ENCODE measurements around the gene PLAC1.

Gene PLAC1, protein sequence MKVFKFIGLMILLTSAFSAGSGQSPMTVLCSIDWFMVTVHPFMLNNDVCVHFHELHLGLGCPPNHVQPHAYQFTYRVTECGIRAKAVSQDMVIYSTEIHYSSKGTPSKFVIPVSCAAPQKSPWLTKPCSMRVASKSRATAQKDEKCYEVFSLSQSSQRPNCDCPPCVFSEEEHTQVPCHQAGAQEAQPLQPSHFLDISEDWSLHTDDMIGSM

GRCh38 chrX:134658002-134658759 is at the start of gene PLAC1:
Gene PLAC1 (minus strand): TSS chrX:134658471. CDS start chrX:134566682, 91,789 bp downstream.
- H3K36me3 ChIP-seq (ENCODE audit: insufficient read depth, low read length), result no peaks in the 10 kb centered on the region
- no peak within 1 kb of the TSS for H3K4me3 ChIP-seq
- no peak within 1 kb of the TSS for H3K9ac ChIP-seq (ENCODE audit: insufficient read length)
- H3K27ac ChIP-seq, result no peak within 1 kb of the TSS
- no peak for DNase-seq (ENCODE audit: low read depth, low spot score)
- TF ChIP-seq POLR2AphosphoS5 (IDR thresholded peaks at IDR 0.05; ENCODE audit: borderline replicate concordance, low read depth, low read length) (no peak), FOXP2 (optimal IDR thresholded peaks at IDR 0.05; ENCODE audit: control extremely low read depth, extremely low read length, insufficient read depth) (no peak), EZH2 (IDR thresholded peaks at IDR 0.05) (no peak)
- no peaks in the 10 kb centered on the region for H3K9me3 ChIP-seq (ENCODE audit: low read depth, low read length)

GRCh38 chrX:134706138-134706537 is 47.9 kb upstream of the PLAC1 start:
- Histone ChIP-seq H3K36me3 (ENCODE audit: insufficient read depth, low read length) (no peaks in the 10 kb centered on the region), H3K4me3 (no peak overlapping the region), H3K9me3 (ENCODE audit: low read depth, low read length) (no peaks in the 10 kb centered on the region), H3K9ac (ENCODE audit: insufficient read length) (no peak overlapping the region), H3K27ac (no peak overlapping the region)
- DNase-seq (ENCODE audit: low read depth, low spot score), result no peak
- TF ChIP-seq POLR2AphosphoS5 (IDR thresholded peaks at IDR 0.05; ENCODE audit: borderline replicate concordance, low read depth, low read length) (no peak), EZH2 (IDR thresholded peaks at IDR 0.05) (no peak), FOXP2 (optimal IDR thresholded peaks at IDR 0.05; ENCODE audit: control extremely low read depth, extremely low read length, insufficient read depth) (no peak)

- H3K27ac ChIP-seq, result no peak overlapping the region
- no peaks in the 10 kb centered on the region for H3K36me3 ChIP-seq (ENCODE audit: insufficient read depth, low read length)
- H3K4me3 ChIP-seq, result no peak overlapping the region
- H3K9ac ChIP-seq (ENCODE audit: insufficient read length), result no peak overlapping the region
- H3K9me3 ChIP-seq (ENCODE audit: low read depth, low read length), result no peaks in the 10 kb centered on the region
- DNase-seq (ENCODE audit: low read depth, low spot score), result no peak
- TF ChIP-seq FOXP2 (optimal IDR thresholded peaks at IDR 0.05; ENCODE audit: control extremely low read depth, extremely low read length, insufficient read depth) (no peak), POLR2AphosphoS5 (IDR thresholded peaks at IDR 0.05; ENCODE audit: borderline replicate concordance, low read depth, low read length) (no peak), EZH2 (IDR thresholded peaks at IDR 0.05) (no peak)
Observed at GRCh38 chrX:134695999-134696398, 37.7 kb upstream of the PLAC1 start.

GRCh38 chrX:134694333-134695322 is 36.4 kb upstream of the PLAC1 start:
- H3K4me3 ChIP-seq, result no peak overlapping the region
- DNase-seq (ENCODE audit: low read depth, low spot score), result no peak
- H3K36me3 ChIP-seq (ENCODE audit: insufficient read depth, low read length), result no peaks in the 10 kb centered on the region
- no peak for TF ChIP-seq EZH2 (IDR thresholded peaks at IDR 0.05)
- TF ChIP-seq POLR2AphosphoS5 (IDR thresholded peaks at IDR 0.05; ENCODE audit: borderline replicate concordance, low read depth, low read length), result no peak
- TF ChIP-seq FOXP2 (optimal IDR thresholded peaks at IDR 0.05; ENCODE audit: control extremely low read depth, extremely low read length, insufficient read depth), result no peak
- H3K9me3 ChIP-seq (ENCODE audit: low read depth, low read length), result no peaks in the 10 kb centered on the region
- no peak overlapping the region for H3K9ac ChIP-seq (ENCODE audit: insufficient read length)
- H3K27ac ChIP-seq, result no peak overlapping the region

DNA sequence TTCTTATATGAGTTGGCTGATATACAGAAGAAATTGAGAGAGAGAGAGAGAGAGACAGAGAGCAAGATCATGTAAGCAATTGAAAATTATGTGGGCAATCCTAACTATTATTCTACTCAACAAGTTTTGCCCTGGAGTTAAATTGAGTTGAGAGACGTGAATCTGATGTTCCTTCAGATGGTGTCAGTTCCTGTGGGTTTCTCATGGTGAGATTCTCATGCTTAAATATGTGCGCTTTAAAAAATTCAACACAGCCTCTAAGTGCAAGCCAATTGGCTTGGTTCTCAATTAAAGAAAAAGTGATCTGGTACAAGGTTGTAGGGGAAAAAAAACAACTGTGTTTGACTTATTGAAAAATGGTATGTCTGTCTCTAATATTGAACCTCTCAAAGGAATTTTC is 35.4 kb upstream of the PLAC1 start:
- Histone ChIP-seq H3K36me3 (ENCODE audit: insufficient read depth, low read length) (no peaks in the 10 kb centered on the region), H3K4me3 (no peak overlapping the region), H3K9me3 (ENCODE audit: low read depth, low read length) (no peaks in the 10 kb centered on the region), H3K27ac (no peak overlapping the region), H3K9ac (ENCODE audit: insufficient read length) (no peak overlapping the region)
- no peak for TF ChIP-seq EZH2 (IDR thresholded peaks at IDR 0.05)
- no peak for TF ChIP-seq FOXP2 (optimal IDR thresholded peaks at IDR 0.05; ENCODE audit: control extremely low read depth, extremely low read length, insufficient read depth)
- no peak for TF ChIP-seq POLR2AphosphoS5 (IDR thresholded peaks at IDR 0.05; ENCODE audit: borderline replicate concordance, low read depth, low read length)
- no peak for DNase-seq (ENCODE audit: low read depth, low spot score)

- Histone ChIP-seq H3K9ac (ENCODE audit: insufficient read length) (no peak overlapping the region), H3K4me3 (no peak overlapping the region), H3K9me3 (ENCODE audit: low read depth, low read length) (no peaks in the 10 kb centered on the region), H3K27ac (no peak overlapping the region), H3K36me3 (ENCODE audit: insufficient read depth, low read length) (no peaks in the 10 kb centered on the region)
- TF ChIP-seq POLR2AphosphoS5 (IDR thresholded peaks at IDR 0.05; ENCODE audit: borderline replicate concordance, low read depth, low read length), result no peak
- TF ChIP-seq EZH2 (IDR thresholded peaks at IDR 0.05), result no peak
- TF ChIP-seq FOXP2 (optimal IDR thresholded peaks at IDR 0.05; ENCODE audit: control extremely low read depth, extremely low read length, insufficient read depth), result no peak
- DNase-seq (ENCODE audit: low read depth, low spot score), result no peak
Observed at GRCh38 chrX:134692990-134693389, 34.7 kb upstream of the PLAC1 start.

DNA sequence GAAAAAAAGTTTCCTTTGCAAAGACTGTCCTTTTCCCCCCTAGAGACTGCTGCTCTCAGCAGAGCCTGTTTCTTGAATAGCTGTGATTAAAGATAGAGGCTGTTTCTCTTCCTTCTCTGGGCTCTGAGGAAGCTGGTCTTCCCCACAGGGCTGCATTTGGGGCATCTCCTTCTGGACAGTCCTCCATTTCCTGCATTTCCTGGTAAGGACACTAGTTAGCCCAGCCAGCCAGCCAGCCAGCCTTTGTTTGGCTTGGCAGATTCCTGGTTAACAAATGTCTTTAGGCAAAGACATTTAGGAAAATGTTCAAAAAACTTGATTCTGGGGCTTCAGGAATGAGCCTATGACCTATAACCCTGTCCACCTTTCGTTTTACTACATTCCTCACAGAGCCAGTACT is 34.0 kb upstream of the PLAC1 start:
- no peak overlapping the region for H3K9ac ChIP-seq (ENCODE audit: insufficient read length)
- H3K36me3 ChIP-seq (ENCODE audit: insufficient read depth, low read length), result no peaks in the 10 kb centered on the region
- no peak for DNase-seq (ENCODE audit: low read depth, low spot score)
- H3K27ac ChIP-seq, result no peak overlapping the region
- TF ChIP-seq EZH2 (IDR thresholded peaks at IDR 0.05) (no peak), POLR2AphosphoS5 (IDR thresholded peaks at IDR 0.05; ENCODE audit: borderline replicate concordance, low read depth, low read length) (no peak), FOXP2 (optimal IDR thresholded peaks at IDR 0.05; ENCODE audit: control extremely low read depth, extremely low read length, insufficient read depth) (no peak)
- H3K9me3 ChIP-seq (ENCODE audit: low read depth, low read length), result no peaks in the 10 kb centered on the region
- H3K4me3 ChIP-seq, result no peak overlapping the region

DNA sequence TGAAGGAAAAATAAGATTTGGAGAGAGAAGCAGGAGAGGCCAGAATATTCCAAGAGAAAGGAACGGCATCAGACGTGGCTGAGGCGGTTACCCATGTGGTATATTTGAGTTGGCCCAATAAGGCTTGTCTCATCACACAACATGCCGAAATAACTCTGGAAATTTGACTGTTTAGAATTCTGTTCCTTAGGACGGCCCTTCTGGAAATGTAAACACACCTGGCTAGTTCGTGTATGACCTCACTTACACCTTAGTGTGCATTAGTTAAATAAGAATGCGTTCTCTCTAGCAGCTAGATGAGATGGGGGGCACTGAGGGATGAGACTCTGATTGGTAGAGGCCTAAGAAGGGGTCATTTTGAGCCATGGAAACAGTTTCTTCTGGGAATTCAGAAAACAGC is 33.2 kb upstream of the PLAC1 start:
- Histone ChIP-seq H3K9ac (ENCODE audit: insufficient read length) (no peak overlapping the region), H3K4me3 (no peak overlapping the region), H3K27ac (no peak overlapping the region), H3K9me3 (ENCODE audit: low read depth, low read length) (no peaks in the 10 kb centered on the region), H3K36me3 (ENCODE audit: insufficient read depth, low read length) (no peaks in the 10 kb centered on the region)
- no peak for DNase-seq (ENCODE audit: low read depth, low spot score)
- no peak for TF ChIP-seq FOXP2 (optimal IDR thresholded peaks at IDR 0.05; ENCODE audit: control extremely low read depth, extremely low read length, insufficient read depth)
- no peak for TF ChIP-seq POLR2AphosphoS5 (IDR thresholded peaks at IDR 0.05; ENCODE audit: borderline replicate concordance, low read depth, low read length)
- no peak for TF ChIP-seq EZH2 (IDR thresholded peaks at IDR 0.05)

Measured in SK-N-MC (cell line).